Measurements from ENCODE around the gene NCK2.
A peak's percentile ranks its signal among the peaks of the same experiment; 100 is the strongest.

The NCK2 gene

GRCh38 chr2:105794926-105795574 is 50.3 kb downstream of the NCK2 start:
- DNase-seq: no peak

GRCh38 chr2:105795575-105795934 is 50.8 kb downstream of the NCK2 start:
- DNase-seq: no peak

GRCh38 chr2:105796131-105796638 is 51.5 kb downstream of the NCK2 start:
- no peak for DNase-seq

- no peak for DNase-seq
These were observed 52.1 kb downstream of the NCK2 start for GRCh38 chr2:105796791-105797190.

- DNase-seq: no peak
These were observed 52.6 kb downstream of the NCK2 start for GRCh38 chr2:105797298-105797819.

GRCh38 chr2:105798595-105798994 is 53.9 kb downstream of the NCK2 start:
- no peak for DNase-seq

GRCh38 chr2:105800036-105800713 is 55.5 kb downstream of the NCK2 start:
- no peak for DNase-seq

- DNase-seq: no peak
These were observed 56.4 kb downstream of the NCK2 start for GRCh38 chr2:105800953-105801635.

- DNase-seq: no peak
These were observed 57.2 kb downstream of the NCK2 start for GRCh38 chr2:105801961-105802360.

- DNase-seq: no peak
These were observed 57.9 kb downstream of the NCK2 start for GRCh38 chr2:105802587-105802986.

GRCh38 chr2:105803337-105803736 is 58.6 kb downstream of the NCK2 start:
- DNase-seq: no peak

- DNase-seq: peak; percentile 46 to 59
These were observed 59.1 kb downstream of the NCK2 start for GRCh38 chr2:105803773-105804172.

- peak; percentile 91 to 96 for DNase-seq
These were observed 59.6 kb downstream of the NCK2 start for GRCh38 chr2:105804266-105804665.

GRCh38 chr2:105806996-105807395 is 62.3 kb downstream of the NCK2 start:
- DNase-seq: no peak

GRCh38 chr2:105808423-105809096 is 63.8 kb downstream of the NCK2 start:
- DNase-seq: no peak

- DNase-seq: no peak
These were observed 64.4 kb downstream of the NCK2 start for GRCh38 chr2:105809097-105809473.

GRCh38 chr2:105809723-105810122 is 65.0 kb downstream of the NCK2 start:
- DNase-seq: no peak

- DNase-seq: peak in 1 of 2 experiments; percentile 61
These were observed 67.7 kb downstream of the NCK2 start for GRCh38 chr2:105812180-105813044.

- no peak for DNase-seq
These were observed 68.3 kb downstream of the NCK2 start for GRCh38 chr2:105813045-105813315.

- no peak for DNase-seq
These were observed 68.7 kb downstream of the NCK2 start for GRCh38 chr2:105813405-105813804.

- no peak for DNase-seq
These were observed 69.7 kb downstream of the NCK2 start for GRCh38 chr2:105814291-105814940.

GRCh38 chr2:105815401-105815800 is 70.7 kb downstream of the NCK2 start:
- no peak for DNase-seq

Measured in NCI-H446 (cell line).